Peyer's patch (tissue), 4 donors: ENCODE measurements around the gene CORO2A.

Experiments
- CTCF ChIP-seq, 6 experiments: fragments of 450-650 bp in 4 of 6; fragments of 200-600 bp in 2 of 6; sonication (generic) in 1 of 6; IDR thresholded peaks; one replicate each; pipeline ENCODE4 v1.5.1; 2017 to 2019; ENCODE audit warnings: antibody characterized with exemption in 6 of 6, mild to moderate bottlenecking in 3 of 6, moderate library complexity in 1 of 6
- POLR2A ChIP-seq, 2 donors: fragments of 450-650 bp; IDR thresholded peaks; one replicate each; pipeline ENCODE4 v1.5.1; 2017; ENCODE audit warnings: antibody characterized with exemption in 2 of 2, mild to moderate bottlenecking in 2 of 2, moderate library complexity in 2 of 2

- TF ChIP-seq CTCF (IDR thresholded peaks at IDR 0.05) (no peak), POLR2A (IDR thresholded peaks at IDR 0.05) (no peak)
Measured at GRCh38 chr9:98226957-98227356, 34.5 kb upstream of the CORO2A start.
